ENCODE data around the gene HIVEP3.

Gene HIVEP3

GRCh38 chr1:41880261-41880660, 38.5 kb downstream of the HIVEP3 start:
- no peak overlapping the region for H3K4me3 ChIP-seq (ENCODE audit: low read depth in 1 of 2, low read length in 2 of 2)
- no peaks in the 10 kb centered on the region for H3K9me3 ChIP-seq (ENCODE audit: low read length)
- no peak overlapping the region for H3K9ac ChIP-seq (ENCODE audit: low read length)
- no peak overlapping the region for H3K27ac ChIP-seq (ENCODE audit: low read depth, low read length)
- H3K4me1 ChIP-seq (ENCODE audit: insufficient read depth, low read length), result peaks cover 7% of the 10 kb centered on the region
- no peaks in the 10 kb centered on the region for H3K36me3 ChIP-seq (ENCODE audit: insufficient read depth, low read length)
- H3K27me3 ChIP-seq (ENCODE audit: control insufficient read depth in 1 of 2, insufficient read depth in 2 of 2, low read length in 2 of 2), result no peaks in the 10 kb centered on the region

GRCh38 chr1:41879617-41880016, 39.1 kb downstream of the HIVEP3 start:
- Histone ChIP-seq H3K36me3 (ENCODE audit: insufficient read depth, low read length) (no peaks in the 10 kb centered on the region), H3K4me1 (ENCODE audit: insufficient read depth, low read length) (peaks cover 7% of the 10 kb centered on the region), H3K4me3 (ENCODE audit: low read depth in 1 of 2, low read length in 2 of 2) (no peak overlapping the region), H3K9ac (ENCODE audit: low read length) (no peak overlapping the region), H3K27me3 (ENCODE audit: control insufficient read depth in 1 of 2, insufficient read depth in 2 of 2, low read length in 2 of 2) (no peaks in the 10 kb centered on the region), H3K27ac (ENCODE audit: low read depth, low read length) (no peak overlapping the region), H3K9me3 (ENCODE audit: low read length) (no peaks in the 10 kb centered on the region)

DNA sequence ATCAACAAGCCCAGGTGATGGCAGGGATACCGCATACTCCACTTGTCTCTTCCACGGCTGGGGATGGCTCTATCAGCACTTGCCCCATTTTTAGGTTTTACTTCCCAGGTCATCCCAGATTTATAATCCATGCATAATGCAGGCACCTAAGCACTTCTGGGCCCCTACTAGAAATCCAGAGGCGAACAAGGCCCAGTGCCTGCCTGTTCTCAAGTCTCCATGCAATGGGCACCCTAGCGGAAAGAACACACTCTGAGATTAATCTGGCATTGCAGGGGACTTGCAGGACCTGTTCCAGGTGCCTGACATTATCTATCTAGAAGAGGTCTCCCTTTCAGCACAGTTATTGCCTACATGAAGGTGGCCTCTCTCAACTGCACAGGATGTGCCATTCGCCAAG, 39.8 kb downstream of the HIVEP3 start:
- no peaks in the 10 kb centered on the region for H3K9me3 ChIP-seq (ENCODE audit: low read length)
- H3K36me3 ChIP-seq (ENCODE audit: insufficient read depth, low read length), result no peaks in the 10 kb centered on the region
- no peak overlapping the region for H3K27ac ChIP-seq (ENCODE audit: low read depth, low read length)
- peaks cover 7% of the 10 kb centered on the region for H3K4me1 ChIP-seq (ENCODE audit: insufficient read depth, low read length)
- no peak overlapping the region for H3K4me3 ChIP-seq (ENCODE audit: low read depth in 1 of 2, low read length in 2 of 2)
- H3K27me3 ChIP-seq (ENCODE audit: control insufficient read depth in 1 of 2, insufficient read depth in 2 of 2, low read length in 2 of 2), result no peaks in the 10 kb centered on the region
- H3K9ac ChIP-seq (ENCODE audit: low read length), result no peak overlapping the region

DNA sequence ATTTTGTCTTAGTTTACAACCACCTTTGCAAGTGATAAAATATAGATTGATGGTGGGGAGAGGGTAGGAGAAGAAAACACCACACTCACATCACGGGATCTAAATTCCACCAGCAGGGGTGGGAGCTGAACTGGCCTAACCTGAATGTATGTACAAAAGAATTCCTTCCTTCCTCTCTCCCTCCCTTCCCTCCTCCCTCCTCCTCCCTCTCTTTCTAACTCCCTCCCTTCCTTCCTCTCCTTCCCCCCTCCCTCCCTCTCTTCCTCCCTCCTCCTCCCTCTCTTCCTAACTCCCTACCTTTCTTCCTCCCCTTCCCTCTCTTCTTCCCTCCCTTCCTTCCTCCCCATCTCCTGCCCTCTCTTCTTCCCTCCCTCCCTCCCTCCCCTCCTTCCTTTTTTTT, 40.2 kb downstream of the HIVEP3 start:
- Histone ChIP-seq H3K9ac (ENCODE audit: low read length) (no peak overlapping the region), H3K4me3 (ENCODE audit: low read depth in 1 of 2, low read length in 2 of 2) (no peak overlapping the region), H3K36me3 (ENCODE audit: insufficient read depth, low read length) (no peaks in the 10 kb centered on the region), H3K27ac (ENCODE audit: low read depth, low read length) (no peak overlapping the region), H3K9me3 (ENCODE audit: low read length) (no peaks in the 10 kb centered on the region), H3K4me1 (ENCODE audit: insufficient read depth, low read length) (peaks cover 7% of the 10 kb centered on the region), H3K27me3 (ENCODE audit: control insufficient read depth in 1 of 2, insufficient read depth in 2 of 2, low read length in 2 of 2) (no peaks in the 10 kb centered on the region)

DNA sequence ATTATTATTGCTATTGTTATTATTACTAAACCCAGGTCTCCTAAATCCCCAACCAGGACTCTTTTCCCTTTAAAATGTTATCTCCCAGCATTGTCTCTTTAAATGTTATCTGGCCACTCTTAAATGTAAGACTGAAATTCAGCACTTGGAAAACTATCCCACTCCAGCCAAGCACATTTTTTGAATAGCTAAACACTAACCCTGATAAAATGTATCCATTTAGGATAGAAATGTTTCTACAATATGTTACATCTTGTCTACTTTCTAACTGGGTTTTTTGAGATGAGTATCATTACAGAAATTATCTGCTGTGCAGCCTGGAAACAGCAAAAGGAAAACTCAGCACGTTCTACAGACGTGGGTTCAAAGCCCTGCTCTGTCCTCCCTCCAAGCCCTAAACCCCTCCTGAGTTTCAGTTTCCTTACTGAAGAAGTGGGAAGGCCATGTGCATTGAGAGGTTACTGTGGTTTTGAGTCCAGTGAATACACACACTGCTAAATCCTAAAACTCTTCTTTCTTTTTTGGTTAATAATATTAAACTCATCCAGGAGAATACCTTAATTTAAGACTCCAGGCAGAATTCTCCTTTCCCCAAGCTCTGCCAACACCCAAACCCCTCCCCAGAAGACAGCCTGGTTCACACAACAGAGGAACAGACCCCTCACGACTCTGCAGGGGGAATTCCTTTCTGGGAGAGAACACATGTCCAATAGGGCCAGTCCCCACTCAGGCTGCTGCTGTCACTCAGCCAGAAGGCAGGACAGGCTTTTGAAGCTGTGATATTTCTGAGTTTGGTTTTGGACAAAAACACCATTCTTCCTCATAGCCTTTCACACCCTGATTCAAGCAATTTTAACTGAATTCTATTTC, 41.9 kb downstream of the HIVEP3 start:
- Histone ChIP-seq H3K9ac (ENCODE audit: low read length) (no peak overlapping the region), H3K27ac (ENCODE audit: low read depth, low read length) (no peak overlapping the region), H3K36me3 (ENCODE audit: insufficient read depth, low read length) (no peaks in the 10 kb centered on the region), H3K4me1 (ENCODE audit: insufficient read depth, low read length) (peaks cover 7% of the 10 kb centered on the region), H3K4me3 (ENCODE audit: low read depth in 1 of 2, low read length in 2 of 2) (no peak overlapping the region), H3K9me3 (ENCODE audit: low read length) (no peaks in the 10 kb centered on the region), H3K27me3 (ENCODE audit: control insufficient read depth in 1 of 2, insufficient read depth in 2 of 2, low read length in 2 of 2) (no peaks in the 10 kb centered on the region)

DNA sequence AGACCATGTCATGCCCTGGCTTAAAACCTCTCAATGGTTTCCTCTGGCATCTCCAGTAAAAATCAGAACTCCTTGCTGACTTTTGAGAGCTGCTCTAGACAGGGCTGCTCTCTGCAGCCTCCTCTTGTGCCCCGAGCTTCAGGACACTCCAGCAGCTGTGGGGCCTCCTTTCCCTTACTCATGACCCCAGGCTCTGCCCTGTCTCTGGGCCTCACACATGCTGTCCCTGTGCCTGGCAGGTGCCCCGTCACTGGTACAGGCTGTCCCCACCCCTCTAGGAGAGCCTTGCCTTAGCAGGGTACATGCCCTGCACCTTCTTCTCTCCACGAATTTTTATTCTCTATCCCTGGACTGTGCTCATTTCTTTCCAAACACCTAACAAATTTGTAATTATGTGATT, 43.2 kb downstream of the HIVEP3 start:
- H3K27ac ChIP-seq (ENCODE audit: low read depth, low read length), result no peak overlapping the region
- no peak overlapping the region for H3K4me3 ChIP-seq (ENCODE audit: low read depth in 1 of 2, low read length in 2 of 2)
- H3K27me3 ChIP-seq (ENCODE audit: control insufficient read depth in 1 of 2, insufficient read depth in 2 of 2, low read length in 2 of 2), result no peaks in the 10 kb centered on the region
- H3K4me1 ChIP-seq (ENCODE audit: insufficient read depth, low read length), result peaks cover 7% of the 10 kb centered on the region
- no peaks in the 10 kb centered on the region for H3K9me3 ChIP-seq (ENCODE audit: low read length)
- no peaks in the 10 kb centered on the region for H3K36me3 ChIP-seq (ENCODE audit: insufficient read depth, low read length)
- no peak overlapping the region for H3K9ac ChIP-seq (ENCODE audit: low read length)

DNA sequence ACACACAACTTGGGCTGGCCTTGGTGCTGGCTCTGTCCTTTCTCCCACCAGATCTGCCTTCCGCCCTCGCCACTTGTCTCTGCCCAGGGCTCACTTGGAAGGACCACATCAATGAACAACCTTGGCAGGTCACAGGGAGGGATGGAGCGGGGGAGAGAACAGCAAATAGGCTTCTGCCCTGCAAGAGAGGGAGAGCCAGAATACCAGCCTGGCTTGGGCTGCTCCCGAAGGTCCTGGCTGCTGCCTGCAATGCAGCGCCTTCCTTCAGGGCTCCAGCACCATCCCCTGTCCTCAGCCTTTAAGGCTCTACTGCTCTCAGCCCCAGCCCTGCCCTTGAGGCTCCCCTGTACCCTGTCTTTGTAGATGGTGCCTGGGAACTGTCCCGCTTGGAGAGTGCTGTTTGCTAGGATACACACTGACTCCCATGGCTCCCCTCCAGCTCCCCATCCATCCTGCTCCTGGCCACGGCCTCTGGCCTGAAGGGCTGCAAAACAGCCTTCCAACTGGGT, 43.8 kb downstream of the HIVEP3 start:
- Histone ChIP-seq H3K36me3 (ENCODE audit: insufficient read depth, low read length) (no peaks in the 10 kb centered on the region), H3K27me3 (ENCODE audit: control insufficient read depth in 1 of 2, insufficient read depth in 2 of 2, low read length in 2 of 2) (no peaks in the 10 kb centered on the region), H3K9me3 (ENCODE audit: low read length) (no peaks in the 10 kb centered on the region), H3K9ac (ENCODE audit: low read length) (no peak overlapping the region), H3K27ac (ENCODE audit: low read depth, low read length) (no peak overlapping the region), H3K4me3 (ENCODE audit: low read depth in 1 of 2, low read length in 2 of 2) (no peak overlapping the region), H3K4me1 (ENCODE audit: insufficient read depth, low read length) (peaks cover 7% of the 10 kb centered on the region)

- no peak overlapping the region for H3K4me3 ChIP-seq (ENCODE audit: low read depth in 1 of 2, low read length in 2 of 2)
- H3K9me3 ChIP-seq (ENCODE audit: low read length), result no peaks in the 10 kb centered on the region
- no peak overlapping the region for H3K9ac ChIP-seq (ENCODE audit: low read length)
- no peaks in the 10 kb centered on the region for H3K27me3 ChIP-seq (ENCODE audit: control insufficient read depth in 1 of 2, insufficient read depth in 2 of 2, low read length in 2 of 2)
- no peaks in the 10 kb centered on the region for H3K36me3 ChIP-seq (ENCODE audit: insufficient read depth, low read length)
- H3K27ac ChIP-seq (ENCODE audit: low read depth, low read length), result no peak overlapping the region
- peaks cover 7% of the 10 kb centered on the region for H3K4me1 ChIP-seq (ENCODE audit: insufficient read depth, low read length)
Observed at GRCh38 chr1:41874151-41874719, 44.5 kb downstream of the HIVEP3 start.

GRCh38 chr1:41872074-41872473, 46.6 kb downstream of the HIVEP3 start:
- H3K4me1 ChIP-seq (ENCODE audit: insufficient read depth, low read length), result peaks cover 5% of the 10 kb centered on the region

GRCh38 chr1:41870076-41870562, 48.6 kb downstream of the HIVEP3 start:
- H3K27ac ChIP-seq (ENCODE audit: low read depth, low read length), result no peak overlapping the region
- H3K27me3 ChIP-seq (ENCODE audit: control insufficient read depth in 1 of 2, insufficient read depth in 2 of 2, low read length in 2 of 2), result no peaks in the 10 kb centered on the region
- H3K4me1 ChIP-seq (ENCODE audit: insufficient read depth, low read length), result no peaks in the 10 kb centered on the region
- H3K36me3 ChIP-seq (ENCODE audit: insufficient read depth, low read length), result no peaks in the 10 kb centered on the region
- no peak overlapping the region for H3K4me3 ChIP-seq (ENCODE audit: low read depth in 1 of 2, low read length in 2 of 2)
- H3K9ac ChIP-seq (ENCODE audit: low read length), result no peak overlapping the region
- no peaks in the 10 kb centered on the region for H3K9me3 ChIP-seq (ENCODE audit: low read length)

More at GRCh38 chr1:41872074-41872473, 46.6 kb downstream of the HIVEP3 start:
- Histone ChIP-seq H3K36me3 (ENCODE audit: insufficient read depth, low read length) (no peaks in the 10 kb centered on the region), H3K9me3 (ENCODE audit: low read length) (no peaks in the 10 kb centered on the region), H3K27ac (ENCODE audit: low read depth, low read length) (no peak overlapping the region), H3K9ac (ENCODE audit: low read length) (no peak overlapping the region), H3K27me3 (ENCODE audit: control insufficient read depth in 1 of 2, insufficient read depth in 2 of 2, low read length in 2 of 2) (no peaks in the 10 kb centered on the region), H3K4me3 (ENCODE audit: low read depth in 1 of 2, low read length in 2 of 2) (no peak overlapping the region)

GRCh38 chr1:41868241-41868998, 50.3 kb downstream of the HIVEP3 start:
- no peak overlapping the region for H3K4me3 ChIP-seq (ENCODE audit: low read depth in 1 of 2, low read length in 2 of 2)
- H3K27ac ChIP-seq (ENCODE audit: low read depth, low read length), result no peak overlapping the region
- no peaks in the 10 kb centered on the region for H3K36me3 ChIP-seq (ENCODE audit: insufficient read depth, low read length)
- no peaks in the 10 kb centered on the region for H3K9me3 ChIP-seq (ENCODE audit: low read length)
- H3K4me1 ChIP-seq (ENCODE audit: insufficient read depth, low read length), result no peaks in the 10 kb centered on the region
- H3K27me3 ChIP-seq (ENCODE audit: control insufficient read depth in 1 of 2, insufficient read depth in 2 of 2, low read length in 2 of 2), result no peaks in the 10 kb centered on the region
- no peak overlapping the region for H3K9ac ChIP-seq (ENCODE audit: low read length)
